OCI-LY1 (cell line): ENCODE data around the gene HELZ2.

ENCODE experiments used
- H2AFZ ChIP-seq: fragments of 200-600 bp; sonication (generic), shearing (Covaris generic); 2 replicates; pipeline ENCODE4 v1.6.0; 2014; ENCODE audit warnings: antibody characterized with exemption, mild to moderate bottlenecking, low read length
- H3F3A ChIP-seq: fragments of 200-600 bp; sonication (generic), shearing (Covaris generic); 2 replicates; pipeline ENCODE4 v1.6.0; 2014; ENCODE audit warnings: mild to moderate bottlenecking, antibody characterized with exemption, low read length, moderate library complexity; ENCODE audit not compliant: insufficient read depth
- H3K27ac ChIP-seq: fragments of 200-600 bp; sonication (generic); 2 replicates; pipeline ENCODE4 v1.5.1; 2014; ENCODE audit warnings: low read length, mixed run types, mild to moderate bottlenecking, low read depth; ENCODE audit not compliant: poor library complexity, severe bottlenecking
- H3K27me3 ChIP-seq: fragments of 200-600 bp; sonication (generic); 2 replicates; pipeline ENCODE4 v1.6.0; 2014; ENCODE audit warnings: antibody characterized with exemption, mild to moderate bottlenecking, low read length, moderate library complexity; ENCODE audit not compliant: insufficient read depth
- H3K36me3 ChIP-seq: fragments of 200-600 bp; sonication (generic); 2 replicates; pipeline ENCODE4 v1.6.1; 2014; ENCODE audit warnings: mild to moderate bottlenecking, antibody characterized with exemption, low read length, moderate library complexity, mixed read lengths; ENCODE audit not compliant: insufficient read depth
- H3K4me1 ChIP-seq: fragments of 200-600 bp; sonication (generic); 2 replicates; pipeline ENCODE4 v1.5.1; 2014; ENCODE audit warnings: mild to moderate bottlenecking, low read length, moderate library complexity; ENCODE audit not compliant: insufficient read depth, severe bottlenecking
- H3K4me2 ChIP-seq: fragments of 200-600 bp; sonication (generic), shearing (Covaris generic); 2 replicates; pipeline ENCODE4 v1.6.1; 2014; ENCODE audit warnings: low read length
- H3K4me3 ChIP-seq: fragments of 200-600 bp; sonication (generic); 2 replicates; pipeline ENCODE4 v1.5.1; 2014; ENCODE audit warnings: low read length, low read depth, mild to moderate bottlenecking, mixed read lengths; ENCODE audit not compliant: poor library complexity, severe bottlenecking
- H3K79me2 ChIP-seq: fragments of 200-600 bp; shearing (Covaris generic); 2 replicates; pipeline ENCODE4 v1.6.1; 2016; ENCODE audit warnings: mixed run types, low read length, mixed read lengths; ENCODE audit not compliant: insufficient read depth
- H3K9ac ChIP-seq: fragments of 200-600 bp; sonication (generic), shearing (Covaris generic); 2 replicates; pipeline ENCODE4 v1.6.1; 2014; ENCODE audit warnings: mild to moderate bottlenecking, low read length, mixed read lengths
- H3K9me2 ChIP-seq: fragments of 200-600 bp; sonication (generic), shearing (Covaris generic); 2 replicates; pipeline ENCODE4 v1.6.1; 2014; ENCODE audit warnings: low read depth, mild to moderate bottlenecking, low read length, mixed read lengths
- H3K9me3 ChIP-seq: fragments of 200-600 bp; shearing (Covaris generic); 2 replicates; pipeline ENCODE4 v1.6.1; 2014; ENCODE audit warnings: low read length, mixed read lengths
- H4K20me1 ChIP-seq: fragments of 200-600 bp; sonication (generic), shearing (Covaris generic); 2 replicates; pipeline ENCODE4 v1.6.0; 2016; ENCODE audit warnings: mild to moderate bottlenecking, low read length; ENCODE audit not compliant: insufficient read depth
- CTCF ChIP-seq: fragments of 200-600 bp; sonication (generic), shearing (Covaris generic); IDR thresholded peaks from 2 replicates; pipeline ENCODE4 v1.5.1; 2017; ENCODE audit warnings: mild to moderate bottlenecking, antibody characterized with exemption, low read length, moderate library complexity, mixed read lengths
- EZH2 ChIP-seq: fragments of 200-600 bp; sonication (generic), shearing (Covaris generic); IDR thresholded peaks from 2 replicates; pipeline ENCODE4 v1.8.0; 2017; ENCODE audit warnings: borderline replicate concordance, mixed run types, mild to moderate bottlenecking, antibody characterized with exemption, low read length, moderate library complexity, mixed read lengths

The HELZ2 gene

GRCh38 chr20:63543733-63544132 lies 30.3 kb downstream of the HELZ2 start:
- Histone ChIP-seq H2AFZ (no peak overlapping the region), H3K36me3 (no peaks in the 10 kb centered on the region), H3K27me3 (peaks cover 4% of the 10 kb centered on the region; the same call in 1 of the 2 replicates), H3K9me2 (no peaks in the 10 kb centered on the region), H3K9ac (no peak overlapping the region), H3K79me2 (no peaks in the 10 kb centered on the region), H4K20me1 (no peaks in the 10 kb centered on the region), H3K4me1 (no peaks in the 10 kb centered on the region), H3K4me2 (no peak overlapping the region), H3K27ac (no peak overlapping the region), H3K4me3 (no peak overlapping the region), H3F3A (no peaks in the 10 kb centered on the region), H3K9me3 (no peaks in the 10 kb centered on the region)
- TF ChIP-seq EZH2 (no peak), CTCF (no peak)

- Histone ChIP-seq H3K4me3 (no peak overlapping the region), H3K79me2 (no peaks in the 10 kb centered on the region), H2AFZ (no peak overlapping the region), H3K4me2 (no peak overlapping the region), H3K4me1 (peaks cover 2% of the 10 kb centered on the region), H3F3A (no peaks in the 10 kb centered on the region), H3K9ac (no peak overlapping the region), H3K36me3 (no peaks in the 10 kb centered on the region), H3K27ac (no peak overlapping the region), H4K20me1 (no peaks in the 10 kb centered on the region), H3K9me3 (no peaks in the 10 kb centered on the region), H3K27me3 (no peaks in the 10 kb centered on the region; the same call in 1 of the 2 replicates), H3K9me2 (no peaks in the 10 kb centered on the region)
- TF ChIP-seq EZH2 (no peak), CTCF (no peak)
Observed at GRCh38 chr20:63543131-63543530, 30.9 kb downstream of the HELZ2 start.

- TF ChIP-seq CTCF: no peak
- TF ChIP-seq EZH2: no peak
- Histone ChIP-seq H3K4me3 (no peak overlapping the region), H3K4me2 (no peak overlapping the region), H3K27me3 (no peaks in the 10 kb centered on the region; the same call in 1 of the 2 replicates), H3K9me2 (no peaks in the 10 kb centered on the region), H3F3A (no peaks in the 10 kb centered on the region), H3K9ac (no peak overlapping the region), H3K27ac (no peak overlapping the region), H3K79me2 (no peaks in the 10 kb centered on the region), H3K4me1 (peaks cover 5% of the 10 kb centered on the region), H4K20me1 (no peaks in the 10 kb centered on the region), H2AFZ (no peak overlapping the region), H3K9me3 (no peaks in the 10 kb centered on the region), H3K36me3 (no peaks in the 10 kb centered on the region)
Observed at GRCh38 chr20:63542696-63543095, 31.3 kb downstream of the HELZ2 start.
